GM19395 (cell line): ENCODE results near the gene APBA3.

Experiments used
- ATAC-seq: cut with Tn5 transposase; IDR thresholded peaks from one replicate; pipeline ENCODE4 v1.9.1; 2021; ENCODE audit warnings: mild to moderate bottlenecking, moderate library complexity; ENCODE audit not compliant: unreplicated experiment

Gene APBA3

DNA sequence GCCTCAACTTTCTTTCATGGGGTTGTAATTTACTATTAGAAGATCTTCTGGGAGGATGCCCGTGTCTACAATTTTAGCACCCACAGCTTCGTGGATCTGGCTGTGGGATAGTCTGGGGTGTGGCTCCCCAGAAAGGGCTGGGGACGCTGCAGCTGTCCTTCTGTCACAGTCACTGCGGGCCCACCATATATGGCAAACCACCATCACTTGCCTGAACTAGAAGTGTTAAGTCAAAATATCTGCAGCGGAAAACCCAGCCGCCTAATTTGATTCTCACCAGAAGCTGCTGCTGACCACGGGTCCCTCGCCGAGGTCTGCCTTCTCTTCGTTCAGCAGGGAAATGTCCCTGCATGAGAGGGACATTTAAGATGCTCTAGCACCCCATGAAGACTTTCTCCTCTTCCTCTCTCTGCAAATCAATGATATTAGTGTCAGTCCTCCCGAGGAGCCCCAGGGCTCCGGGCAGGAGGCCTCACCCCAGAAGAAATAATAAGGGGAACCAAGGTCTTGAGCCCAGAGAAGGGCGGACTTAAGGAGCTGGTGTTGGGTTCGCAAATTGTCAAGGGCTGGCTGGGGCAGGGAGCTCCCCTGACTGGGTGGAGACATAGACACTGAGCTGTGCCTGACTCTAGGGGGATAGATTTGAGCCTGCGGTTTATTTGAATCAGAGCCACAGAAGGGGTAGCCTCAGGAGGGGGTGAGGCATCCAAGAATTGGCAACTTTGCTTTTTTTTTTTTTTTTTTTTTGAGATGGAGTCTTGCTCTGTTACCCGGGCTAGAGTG lies 27.7 kb upstream of the APBA3 start:
- ATAC-seq = no peak

DNA sequence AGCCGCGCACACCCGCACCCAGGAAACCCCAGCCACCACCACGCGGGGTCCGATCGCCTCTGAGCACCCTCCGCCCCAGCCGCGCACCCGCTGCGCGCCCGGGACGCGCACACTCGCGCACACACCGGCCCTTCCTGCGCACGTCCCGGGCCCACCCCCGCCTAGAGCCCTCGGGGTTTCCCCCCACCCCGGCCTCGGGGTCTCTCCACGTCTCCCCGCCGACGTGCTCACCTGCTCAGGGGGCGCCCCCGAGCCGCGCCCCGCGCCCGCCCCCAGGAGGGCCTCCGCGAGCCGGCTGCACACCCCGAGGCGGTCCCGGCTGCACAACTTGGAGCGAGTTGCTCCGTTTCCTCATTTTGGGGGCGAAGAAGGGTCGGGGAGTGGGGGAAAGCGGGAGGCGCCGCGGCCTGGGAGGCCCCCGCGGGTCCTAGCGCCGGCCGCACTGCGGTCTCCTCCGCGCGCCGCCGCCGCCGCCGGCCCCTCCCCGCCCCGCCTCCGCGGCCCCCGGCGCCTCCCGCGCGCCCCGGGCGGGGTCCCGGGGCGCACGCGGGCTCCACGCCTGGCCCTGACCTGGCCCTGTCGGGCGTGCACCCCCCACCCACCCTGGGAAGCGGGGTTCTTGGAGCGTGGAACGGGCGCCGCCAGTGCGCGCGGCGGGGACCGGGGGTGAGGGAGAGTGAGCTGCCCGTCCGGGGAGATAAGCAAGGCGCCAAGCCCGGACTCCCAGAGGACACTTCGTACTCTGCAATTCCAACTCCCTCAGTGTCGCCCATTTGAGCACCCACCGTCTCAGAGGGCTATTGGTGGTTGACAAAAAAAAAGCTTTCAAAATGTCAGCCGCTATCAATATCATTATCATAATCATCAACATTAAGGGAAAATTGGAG lies 24.7 kb upstream of the APBA3 start, which contains the start of gene MATK:
Gene MATK, minus strand, starts transcription at position 444 of the 887 bp plus-strand sequence. CDS start 1,246 bp downstream, outside the sequence.
- no peak for ATAC-seq

DNA sequence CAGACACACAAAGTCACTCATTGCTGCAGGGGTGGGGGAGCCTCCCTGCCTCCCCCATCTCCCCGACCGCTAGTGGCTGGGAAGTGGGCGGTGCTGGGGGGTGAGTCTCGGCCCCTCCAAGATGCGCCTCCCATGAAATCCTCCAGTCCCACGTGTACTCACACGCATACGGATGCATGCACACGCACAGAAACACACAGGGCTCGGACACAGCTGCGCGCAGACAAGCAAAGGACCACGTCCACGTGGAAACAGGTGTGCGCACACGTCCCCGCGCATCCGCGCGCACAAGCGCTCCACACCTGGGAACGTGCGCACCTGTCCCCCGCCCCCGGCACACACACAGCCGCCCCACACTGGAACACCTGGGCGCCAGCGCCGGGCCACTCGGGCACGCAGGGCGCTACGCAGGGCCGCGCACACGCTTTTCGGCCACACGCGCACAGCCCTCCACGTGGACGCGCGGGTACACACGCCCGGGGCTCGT lies 24.0 kb upstream of the APBA3 start:
- no peak for ATAC-seq

DNA sequence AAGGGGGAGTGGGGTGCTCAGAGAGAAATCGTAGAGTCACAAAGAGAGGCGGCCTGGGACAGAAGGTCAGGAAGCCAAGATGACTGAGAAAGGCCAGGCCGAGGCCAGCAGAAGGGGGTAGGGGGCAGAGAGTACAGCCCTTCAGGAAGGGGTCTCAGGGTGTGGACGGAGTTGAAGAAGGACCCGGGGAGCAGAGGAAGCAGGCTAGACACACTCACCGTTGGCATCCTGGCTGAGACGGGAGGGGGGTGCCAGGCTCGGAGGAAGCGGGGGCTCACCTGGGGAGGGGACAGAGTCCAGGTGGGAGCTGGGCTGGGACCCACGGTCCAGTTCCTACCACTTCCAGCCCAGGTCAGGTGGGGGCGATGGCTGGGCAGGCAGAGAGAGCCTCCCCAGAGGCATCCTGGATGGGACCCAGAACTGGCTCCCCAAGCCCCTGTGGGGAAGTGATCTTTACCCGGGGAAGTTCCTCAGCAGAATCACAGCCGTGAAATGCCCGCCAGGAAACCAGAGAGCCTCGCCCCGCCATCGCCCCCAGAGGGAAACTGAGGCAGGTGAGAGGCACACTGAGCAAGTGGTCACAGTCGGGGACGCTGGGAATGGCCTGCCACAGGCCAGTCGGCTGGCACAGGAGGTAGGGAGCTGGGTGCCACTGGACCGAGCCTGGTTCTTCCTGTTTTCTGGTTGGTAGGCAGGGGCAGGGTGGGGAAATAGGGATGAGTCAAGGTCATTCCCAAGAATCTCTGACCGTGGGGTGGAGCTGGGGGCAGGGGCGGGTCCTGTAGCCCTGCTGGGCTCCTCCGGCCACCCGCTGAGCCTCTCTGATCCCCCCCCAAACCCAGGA lies 23.3 kb upstream of the APBA3 start:
- no peak for ATAC-seq

DNA sequence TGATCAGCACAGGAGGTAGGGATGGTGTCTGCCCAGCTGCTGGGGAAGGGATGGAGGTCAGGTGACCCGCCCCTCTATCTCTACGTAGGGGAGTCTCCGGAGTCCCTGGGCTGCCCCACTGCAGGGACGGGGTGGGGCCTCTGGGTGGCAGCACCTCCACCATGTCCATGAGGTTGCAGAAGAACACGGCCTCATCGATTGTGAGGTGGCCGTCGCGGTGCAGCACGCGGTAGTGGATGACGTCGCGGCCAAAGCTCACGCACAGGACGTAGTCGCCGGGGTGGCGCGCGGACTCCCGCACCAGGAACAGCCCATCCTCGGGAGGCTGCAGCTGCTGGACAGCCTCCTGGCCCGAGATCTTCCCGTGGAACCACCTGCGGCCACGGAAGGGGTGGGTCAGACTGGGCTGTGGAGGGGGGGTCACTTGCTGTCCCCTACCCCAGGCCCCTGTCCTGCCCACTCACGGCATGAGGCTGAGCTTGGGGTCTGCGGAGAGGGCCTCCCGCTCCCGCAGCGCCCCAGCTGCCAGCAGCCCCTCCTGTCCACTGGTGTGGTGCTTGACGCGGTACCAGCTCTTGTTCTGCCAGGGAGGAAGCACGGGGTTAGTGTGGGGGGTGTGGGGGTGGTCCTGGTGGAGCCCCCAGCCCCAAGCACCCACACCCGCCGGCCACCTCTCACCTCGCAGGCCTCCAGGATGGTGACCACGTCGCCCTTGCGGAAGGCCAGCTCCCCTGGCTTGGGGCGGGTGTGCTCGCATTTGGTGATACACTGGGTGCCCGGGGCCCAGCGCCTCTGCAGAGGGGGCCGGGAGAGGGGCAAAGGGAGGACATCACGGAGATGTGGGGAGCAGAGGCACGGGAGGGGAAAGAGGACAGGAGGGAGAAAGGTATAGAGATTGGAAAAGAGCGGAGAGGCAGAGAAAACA lies 22.4 kb upstream of the APBA3 start:
- ATAC-seq = no peak

DNA sequence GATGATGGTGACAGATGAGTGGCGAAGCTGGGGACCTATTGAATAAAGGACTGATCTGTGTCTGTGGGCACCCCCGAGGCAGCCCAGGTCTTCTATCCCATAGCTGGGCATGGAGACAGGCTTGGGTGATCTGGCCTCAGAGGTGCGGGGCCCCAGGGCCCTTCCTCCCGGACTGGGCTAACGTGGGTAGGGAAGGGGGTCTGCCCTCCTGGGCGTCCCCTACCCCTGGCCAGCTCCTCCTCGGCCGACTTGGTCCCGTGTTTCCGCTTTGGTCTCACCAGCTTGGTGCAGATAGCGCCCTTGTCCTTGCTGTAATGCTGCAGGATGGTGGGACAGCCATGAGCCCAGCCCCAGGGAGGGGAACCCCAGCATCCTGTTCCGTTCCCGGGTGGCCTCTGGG lies 21.4 kb upstream of the APBA3 start:
- no peak for ATAC-seq

DNA sequence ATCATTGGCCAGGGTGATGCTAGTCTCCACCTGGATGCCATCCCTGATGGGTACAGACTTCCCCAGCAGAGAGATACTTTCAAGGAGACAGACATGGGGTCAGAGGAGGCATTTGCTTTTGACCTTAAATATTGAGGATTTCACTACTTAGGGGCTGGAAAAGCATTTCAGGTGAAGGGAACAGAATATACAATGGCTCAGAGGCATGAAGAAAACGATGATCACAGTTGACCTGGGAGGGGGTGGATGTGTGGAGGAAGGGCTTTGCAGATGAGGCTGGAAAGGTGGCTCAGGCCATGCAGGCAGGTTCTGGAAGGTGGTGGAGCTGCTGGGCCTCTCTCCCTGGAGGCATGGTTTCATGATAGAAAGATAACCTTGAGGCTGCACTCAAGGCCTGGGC lies 20.8 kb upstream of the APBA3 start:
- ATAC-seq = no peak

DNA sequence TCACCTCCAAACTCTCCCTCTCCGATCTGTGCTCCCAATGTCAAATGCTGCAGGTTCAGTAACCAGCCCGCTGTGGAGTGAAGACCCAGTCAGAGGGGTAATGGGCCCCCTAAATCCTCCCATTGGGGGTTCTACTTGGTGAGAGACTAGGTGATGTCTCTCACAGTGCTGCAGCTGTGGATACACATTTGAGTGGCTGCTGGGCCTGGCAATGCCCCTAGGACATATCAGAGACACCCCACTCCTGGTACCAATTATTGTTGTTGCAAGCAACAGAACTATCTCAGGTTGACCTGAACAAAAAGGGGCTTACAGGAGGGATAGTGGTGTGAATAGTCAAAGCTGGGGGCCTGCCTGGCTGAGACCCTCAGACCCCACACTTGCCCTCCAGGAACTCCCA lies 20.1 kb upstream of the APBA3 start:
- ATAC-seq = no peak

DNA sequence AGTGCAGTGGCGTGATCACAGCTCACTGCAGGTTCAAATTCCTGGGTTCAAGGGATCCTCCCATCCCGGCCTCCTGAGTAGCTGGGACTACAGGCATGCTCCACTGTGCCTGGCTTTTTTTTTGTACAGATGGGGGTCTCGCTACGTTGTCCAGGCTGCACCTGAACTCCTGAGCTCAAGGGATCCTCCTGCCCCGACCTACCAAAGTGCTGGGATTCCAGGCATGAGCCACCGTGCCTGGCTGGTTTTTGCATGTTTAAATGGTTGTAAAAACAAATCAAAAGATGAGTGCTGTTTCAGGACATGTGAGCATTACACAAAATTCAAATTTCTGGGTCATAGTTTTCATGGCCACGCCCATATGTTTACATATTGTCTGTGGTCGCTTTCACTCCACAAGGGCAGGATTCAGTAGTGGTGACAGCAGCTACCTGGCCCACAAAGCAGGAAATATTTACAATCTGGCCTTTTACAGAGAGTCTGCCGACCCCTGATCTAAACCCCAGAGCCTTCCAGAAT lies 19.4 kb upstream of the APBA3 start:
- no peak for ATAC-seq

DNA sequence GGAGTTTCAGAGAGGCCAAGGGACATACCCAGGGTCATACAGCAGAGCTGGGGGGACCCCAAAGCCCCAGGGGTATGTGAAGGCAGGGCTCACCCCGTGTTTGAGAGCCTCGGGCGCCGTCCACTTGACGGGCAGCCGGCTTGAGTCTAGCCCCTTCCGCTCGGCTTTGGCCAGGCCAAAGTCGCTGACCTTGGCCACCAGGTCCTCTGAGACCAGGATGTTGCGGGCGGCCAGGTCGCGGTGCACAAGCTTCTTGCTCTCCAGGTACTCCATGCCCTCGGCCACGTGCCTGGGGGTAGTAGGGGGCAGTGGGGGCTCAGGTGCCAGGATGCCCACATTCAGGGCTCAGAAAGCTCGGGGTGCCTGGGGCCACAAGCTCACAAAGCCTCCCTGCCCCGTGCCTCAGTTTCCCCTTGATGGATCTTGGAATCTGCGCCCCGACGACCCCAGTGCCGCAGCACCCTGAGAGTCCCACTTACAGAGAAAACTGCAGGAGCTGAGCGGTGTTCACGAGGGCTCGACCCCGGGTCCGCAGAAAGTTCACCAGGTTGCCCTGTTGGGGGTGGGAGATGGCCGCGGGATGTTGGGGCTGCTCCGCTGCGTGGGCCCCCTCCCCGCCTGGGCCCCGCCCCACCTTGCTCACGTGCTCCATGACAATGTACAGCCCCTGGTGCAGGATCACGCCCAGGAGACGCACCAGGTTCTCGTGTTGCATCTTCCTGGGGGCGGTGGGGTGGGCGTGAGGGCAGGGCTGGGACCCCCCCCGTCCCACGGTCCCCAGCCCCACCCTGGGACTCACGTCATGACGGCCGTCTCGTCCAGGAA lies 17.6 kb upstream of the APBA3 start:
- ATAC-seq = no peak

DNA sequence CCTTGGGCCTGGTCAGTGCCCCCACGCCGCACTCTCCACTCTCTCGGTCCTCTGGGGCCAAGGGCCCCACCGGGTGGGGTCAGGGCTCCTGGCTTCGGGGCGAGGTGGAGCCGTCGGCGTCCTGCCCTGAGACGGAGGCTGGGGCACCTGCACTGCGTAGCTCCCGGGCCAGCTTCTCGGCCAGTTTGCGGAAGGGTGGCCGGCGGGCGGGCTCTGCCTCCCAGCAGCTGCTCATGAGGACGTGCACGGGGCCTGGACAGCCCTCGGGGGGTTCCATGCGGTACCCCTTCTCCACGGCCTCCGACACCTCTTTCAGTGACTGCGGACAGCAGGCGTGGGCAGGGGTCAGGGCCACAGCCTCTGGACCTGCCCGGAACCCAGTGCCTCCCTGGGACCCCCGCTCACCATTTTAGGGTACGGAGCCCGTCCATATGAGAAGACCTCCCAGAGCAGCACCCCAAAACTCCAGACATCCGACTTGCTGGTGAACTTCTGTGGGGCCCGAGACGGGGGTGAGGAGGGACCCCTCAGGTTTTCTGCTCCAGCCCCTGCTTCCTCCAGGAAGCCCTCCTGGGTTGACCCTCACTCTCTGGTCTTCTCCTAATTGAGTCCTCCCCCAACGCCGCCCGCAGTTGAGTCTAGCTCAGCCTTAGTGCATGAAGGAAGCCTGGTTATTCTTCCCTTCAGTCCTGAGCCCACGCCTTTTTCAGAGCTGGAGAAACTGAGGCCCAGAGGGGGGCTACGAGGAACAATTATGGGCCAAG lies 16.8 kb upstream of the APBA3 start:
- ATAC-seq = no peak

DNA sequence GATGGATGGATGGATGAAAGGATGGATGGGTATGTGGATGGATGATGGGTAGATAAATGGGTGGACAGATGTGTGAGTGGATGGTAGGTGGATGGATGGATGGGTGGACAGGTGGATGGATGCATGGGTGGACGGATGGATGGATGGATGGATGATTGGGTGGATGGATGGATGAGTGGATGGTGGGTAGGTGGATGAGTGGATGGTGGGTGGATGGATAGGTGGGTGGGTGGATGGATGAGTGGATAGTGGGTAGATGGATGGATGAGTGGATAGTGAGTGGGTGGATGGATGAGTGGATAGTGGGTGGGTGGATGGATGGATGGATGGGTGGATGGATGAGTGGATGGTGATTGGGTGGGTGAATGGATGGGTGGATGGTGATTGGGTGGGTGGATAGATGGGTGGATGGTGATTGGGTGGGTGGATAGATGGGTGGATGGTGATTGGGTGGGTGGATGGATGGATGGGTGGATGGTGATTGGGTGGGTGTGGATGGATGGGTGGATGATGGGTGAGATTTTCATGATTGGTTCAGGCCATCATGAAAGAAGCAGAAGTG lies 15.1 kb upstream of the APBA3 start:
- ATAC-seq = no peak

DNA sequence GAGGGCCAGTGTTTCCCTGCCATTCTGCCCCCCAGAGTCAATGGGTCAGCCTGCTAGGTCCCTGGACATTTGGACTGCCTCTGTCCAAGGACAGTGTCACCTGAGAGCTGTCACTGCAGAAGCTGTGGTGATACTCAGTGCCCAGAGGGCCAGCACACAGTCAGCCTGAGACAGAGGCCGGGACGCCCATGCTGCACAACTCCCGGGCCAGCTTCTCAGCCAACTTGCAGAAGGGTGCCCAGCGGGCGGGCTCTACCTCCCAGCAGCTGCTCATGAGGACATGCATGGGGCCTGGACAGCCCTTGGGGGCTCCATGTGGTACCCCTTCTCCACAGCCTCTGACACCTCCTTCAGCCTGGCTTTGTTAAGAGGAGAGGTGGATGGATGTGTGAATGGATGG lies 14.3 kb upstream of the APBA3 start:
- ATAC-seq = no peak

DNA sequence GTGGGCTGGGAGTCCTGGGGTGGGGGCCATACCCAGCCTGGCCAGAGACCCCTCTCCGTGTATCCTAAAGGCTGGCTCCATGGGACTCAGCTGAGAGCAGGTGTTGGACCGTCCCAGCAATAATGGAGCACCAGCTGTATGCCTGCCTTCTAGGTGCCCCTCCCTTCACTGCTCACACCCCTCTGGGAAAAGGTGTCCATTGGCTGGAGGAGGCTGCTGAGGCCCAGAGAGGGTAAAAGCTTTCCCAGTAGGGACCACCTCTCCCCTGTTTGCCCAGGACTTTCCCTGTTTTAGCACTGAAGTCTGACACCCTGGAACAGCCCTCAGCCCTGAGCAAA lies 13.9 kb upstream of the APBA3 start:
- ATAC-seq = no peak

DNA sequence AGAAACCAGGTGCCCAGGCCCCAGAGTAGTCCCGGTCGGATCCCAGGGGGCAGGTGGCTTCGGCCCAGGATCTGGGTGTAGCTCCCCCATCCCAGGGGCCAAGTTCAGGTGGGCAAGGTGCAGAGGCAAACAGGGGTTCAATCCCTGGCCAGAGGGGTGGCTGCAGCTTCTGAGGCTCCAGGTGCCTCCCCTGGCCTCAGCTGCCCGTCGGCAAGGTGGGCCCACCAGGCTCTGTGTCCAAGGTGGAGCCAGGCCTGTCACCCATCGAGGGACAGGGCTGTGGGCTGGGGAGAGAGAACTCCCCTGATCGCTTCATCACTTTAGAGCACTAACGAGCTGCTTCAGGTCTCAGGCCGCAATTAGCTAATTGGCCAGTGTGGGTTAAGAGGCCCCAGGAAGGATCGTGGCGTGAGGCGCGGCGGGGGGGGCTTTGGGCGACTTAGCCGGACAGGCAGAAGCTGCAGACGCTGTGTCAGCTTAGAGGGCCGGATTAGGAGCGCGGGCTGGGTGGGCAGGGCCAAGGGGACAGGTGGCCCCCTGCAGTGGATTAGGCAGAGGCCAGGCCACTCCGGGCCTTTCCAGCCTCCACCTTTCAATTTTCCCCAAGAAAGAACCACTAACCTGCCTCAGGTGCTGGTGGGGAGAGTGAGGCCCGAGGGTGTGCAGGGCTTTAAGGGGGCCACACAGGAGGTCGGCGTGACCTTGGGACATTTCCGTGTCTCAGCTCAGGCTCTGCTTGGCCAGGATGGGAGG lies 13.3 kb upstream of the APBA3 start:
- no peak for ATAC-seq

DNA sequence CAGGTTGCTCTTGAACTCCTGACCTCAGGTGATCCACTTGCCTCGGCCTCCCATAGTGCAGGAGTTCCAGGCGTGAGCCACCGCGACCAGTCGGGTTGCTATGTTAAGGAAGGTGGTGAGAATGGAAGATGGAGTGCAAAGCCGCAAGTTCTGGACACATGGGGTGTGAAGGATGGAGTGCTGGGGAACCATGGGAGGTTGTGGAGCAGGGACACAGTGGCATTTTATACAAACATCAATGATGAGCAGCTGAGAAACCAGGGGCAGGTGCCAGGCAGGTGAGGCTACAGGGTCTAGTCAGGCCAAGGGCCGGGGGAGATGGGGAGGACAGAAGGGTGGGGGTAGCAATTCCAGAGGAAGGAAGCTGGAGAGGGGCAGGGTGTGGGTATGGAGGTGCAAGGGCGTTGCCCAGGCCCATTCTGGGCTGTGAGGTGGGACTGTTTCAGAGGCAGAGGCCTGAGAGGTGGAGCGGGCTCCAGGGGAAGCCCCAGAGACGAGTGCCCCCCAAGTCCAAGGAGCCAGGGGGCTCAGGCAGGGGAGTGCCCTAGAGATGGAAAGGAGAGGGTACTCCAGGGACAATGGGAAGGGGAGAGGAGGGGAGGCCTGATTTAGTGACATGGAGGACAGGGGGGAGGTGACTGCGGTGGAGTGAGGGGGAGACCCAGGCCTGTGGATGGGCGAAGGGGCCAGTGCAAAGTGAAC lies 12.5 kb upstream of the APBA3 start:
- no peak for ATAC-seq
